SK-N-SH (cell line): Measurements from ENCODE around the gene SZT2. TPM values are rescaled to one million over a fixed set of nuclear protein-coding genes. Genes with fewer than 3 reads are reported as not detected.

Experiments used
- CHD2 ChIP-seq: fragments of 150-350 bp; IDR thresholded peaks from 2 replicates; pipeline ENCODE4 v1.6.1; 2018; ENCODE audit warnings: low read length; ENCODE audit not compliant: partially characterized antibody
- ELF1 ChIP-seq: IDR thresholded peaks from 2 replicates; pipeline ENCODE4 v1.4.0; 2012
- EP300 ChIP-seq, 2 experiments: IDR thresholded peaks; 2 replicates each; pipeline versions ENCODE4 v1.4.0 to v1.6.1; 2012; ENCODE audit warnings: borderline replicate concordance in 1 of 2, low read depth in 1 of 2, low read length in 1 of 2
- FOXJ3 ChIP-seq: sonication (generic); formaldehyde crosslinking; IDR thresholded peaks from 2 replicates; pipeline ENCODE4 v1.5.1; 2020; ENCODE audit warnings: mild to moderate bottlenecking, missing genetic modification reagents
- GABPA ChIP-seq: IDR thresholded peaks from 2 replicates; pipeline ENCODE4 v1.4.0; 2012; ENCODE audit warnings: low read depth, mild to moderate bottlenecking
- JUND ChIP-seq: IDR thresholded peaks from 2 replicates; pipeline ENCODE4 v1.4.0; 2012
- MEF2A ChIP-seq: IDR thresholded peaks from 2 replicates; pipeline ENCODE4 v1.4.0; 2012; ENCODE audit warnings: low read depth, borderline replicate concordance
- MXI1 ChIP-seq: IDR thresholded peaks from 2 replicates; pipeline ENCODE4 v1.6.1; 2012; ENCODE audit warnings: mild to moderate bottlenecking, low read depth, low read length, improper control_type of control experiment
- POLR2AphosphoS5 ChIP-seq: IDR thresholded peaks from 2 replicates; pipeline ENCODE4 v1.6.1; 2012; ENCODE audit warnings: low read depth, low read length
- RAD21 ChIP-seq: IDR thresholded peaks from 2 replicates; pipeline ENCODE4 v1.6.1; 2012; ENCODE audit warnings: mild to moderate bottlenecking, low read length
- RCOR1 ChIP-seq: fragments of 150-350 bp; IDR thresholded peaks from 2 replicates; pipeline ENCODE4 v1.6.1; 2017; ENCODE audit warnings: antibody characterized with exemption, low read length
- RFX5 ChIP-seq: IDR thresholded peaks from 2 replicates; pipeline ENCODE4 v1.6.1; 2012; ENCODE audit warnings: mild to moderate bottlenecking, improper control_type of control experiment, low read length
- RXRA ChIP-seq: IDR thresholded peaks from 2 replicates; pipeline ENCODE4 v1.4.0; 2012; ENCODE audit warnings: low read depth, mild to moderate bottlenecking, borderline replicate concordance
- SIN3A ChIP-seq: IDR thresholded peaks from 2 replicates; pipeline ENCODE4 v1.6.1; 2012; ENCODE audit warnings: low read depth, mild to moderate bottlenecking, low read length, moderate library complexity, borderline replicate concordance
- SMC3 ChIP-seq: IDR thresholded peaks from 2 replicates; pipeline ENCODE4 v1.6.1; 2012; ENCODE audit warnings: low read depth, low read length, improper control_type of control experiment
- TEAD4 ChIP-seq: IDR thresholded peaks from 2 replicates; pipeline ENCODE4 v1.4.0; 2012; ENCODE audit warnings: mild to moderate bottlenecking, borderline replicate concordance; ENCODE audit not compliant: insufficient read depth
- YY1 ChIP-seq: IDR thresholded peaks from 2 replicates; pipeline ENCODE4 v1.4.0; 2012; ENCODE audit warnings: low read depth, mild to moderate bottlenecking
- polyA plus RNA-seq, 3 experiments: library from polyadenylated mRNA; depleted of rRNA; stranded (reverse); fragments of >200 nt; gene quantifications; 2 replicates each; pipeline ENCODE4 v1.2.3, GENCODE V29; 2012
- TF ChIP-seq, protein P1 (sequence below): IDR thresholded peaks from 2 replicates; pipeline ENCODE4 v1.4.0; 2012; ENCODE audit warnings: low read depth, borderline replicate concordance
- TF ChIP-seq, protein P2 (sequence below): IDR thresholded peaks from 2 replicates; pipeline ENCODE4 v1.6.1; 2012; ENCODE audit warnings: mild to moderate bottlenecking, low read depth, low read length, moderate library complexity
- TF ChIP-seq, protein P3 (sequence below): fragments of 200-600 bp; sonication (generic); IDR thresholded peaks from 2 replicates; pipeline ENCODE4 v1.6.1; 2017; ENCODE audit warnings: antibody characterized with exemption, mild to moderate bottlenecking, moderate library complexity
- TF ChIP-seq, protein P4 (sequence below): IDR thresholded peaks from 2 replicates; pipeline ENCODE4 v1.4.0; 2012; ENCODE audit warnings: low read depth, borderline replicate concordance
- TF ChIP-seq, protein P5 (sequence below): fragments of 150-350 bp; IDR thresholded peaks from 2 replicates; pipeline ENCODE4 v1.6.1; 2017; ENCODE audit warnings: antibody characterized with exemption, low read length, low read depth, borderline replicate concordance

Gene SZT2
- polyA plus RNA-seq, 1 of the 3 experiments (the other 2 are of a cell fraction): 12.9 TPM

DNA sequence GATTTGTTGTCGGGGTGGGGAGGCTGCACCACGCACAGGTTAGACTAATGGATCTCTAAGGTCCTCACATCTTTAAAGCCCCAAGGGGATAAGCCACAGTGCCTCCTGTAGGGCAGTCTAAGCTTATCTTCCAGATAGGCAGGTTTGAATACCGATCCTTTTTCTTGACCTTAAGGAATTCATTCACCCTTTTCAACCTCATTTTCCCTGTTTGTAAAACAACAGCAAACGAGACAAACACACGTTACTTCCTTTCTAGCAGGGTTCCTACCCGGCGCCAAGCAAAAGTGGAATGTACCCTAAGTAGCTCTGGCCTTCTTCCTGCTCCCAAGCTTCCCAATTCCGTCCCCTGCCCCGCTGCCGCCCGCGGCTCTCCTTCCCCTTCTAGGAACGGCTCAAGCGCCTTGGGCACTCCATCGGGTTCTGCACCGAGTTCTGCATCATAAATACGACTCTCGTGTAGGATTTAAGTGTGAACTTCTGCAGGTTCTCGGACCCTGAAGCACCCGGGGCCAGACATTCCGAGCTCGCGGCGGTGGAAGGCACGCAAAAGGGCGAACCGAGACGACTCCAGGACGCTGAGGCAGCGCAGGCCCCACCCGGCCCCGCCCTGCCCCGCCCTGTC lies 31.5 kb upstream of the SZT2 start (continued):
- TF ChIP-seq, protein P1, sequence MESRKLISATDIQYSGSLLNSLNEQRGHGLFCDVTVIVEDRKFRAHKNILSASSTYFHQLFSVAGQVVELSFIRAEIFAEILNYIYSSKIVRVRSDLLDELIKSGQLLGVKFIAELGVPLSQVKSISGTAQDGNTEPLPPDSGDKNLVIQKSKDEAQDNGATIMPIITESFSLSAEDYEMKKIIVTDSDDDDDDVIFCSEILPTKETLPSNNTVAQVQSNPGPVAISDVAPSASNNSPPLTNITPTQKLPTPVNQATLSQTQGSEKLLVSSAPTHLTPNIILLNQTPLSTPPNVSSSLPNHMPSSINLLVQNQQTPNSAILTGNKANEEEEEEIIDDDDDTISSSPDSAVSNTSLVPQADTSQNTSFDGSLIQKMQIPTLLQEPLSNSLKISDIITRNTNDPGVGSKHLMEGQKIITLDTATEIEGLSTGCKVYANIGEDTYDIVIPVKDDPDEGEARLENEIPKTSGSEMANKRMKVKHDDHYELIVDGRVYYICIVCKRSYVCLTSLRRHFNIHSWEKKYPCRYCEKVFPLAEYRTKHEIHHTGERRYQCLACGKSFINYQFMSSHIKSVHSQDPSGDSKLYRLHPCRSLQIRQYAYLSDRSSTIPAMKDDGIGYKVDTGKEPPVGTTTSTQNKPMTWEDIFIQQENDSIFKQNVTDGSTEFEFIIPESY: no peak
- TF ChIP-seq, protein P2, sequence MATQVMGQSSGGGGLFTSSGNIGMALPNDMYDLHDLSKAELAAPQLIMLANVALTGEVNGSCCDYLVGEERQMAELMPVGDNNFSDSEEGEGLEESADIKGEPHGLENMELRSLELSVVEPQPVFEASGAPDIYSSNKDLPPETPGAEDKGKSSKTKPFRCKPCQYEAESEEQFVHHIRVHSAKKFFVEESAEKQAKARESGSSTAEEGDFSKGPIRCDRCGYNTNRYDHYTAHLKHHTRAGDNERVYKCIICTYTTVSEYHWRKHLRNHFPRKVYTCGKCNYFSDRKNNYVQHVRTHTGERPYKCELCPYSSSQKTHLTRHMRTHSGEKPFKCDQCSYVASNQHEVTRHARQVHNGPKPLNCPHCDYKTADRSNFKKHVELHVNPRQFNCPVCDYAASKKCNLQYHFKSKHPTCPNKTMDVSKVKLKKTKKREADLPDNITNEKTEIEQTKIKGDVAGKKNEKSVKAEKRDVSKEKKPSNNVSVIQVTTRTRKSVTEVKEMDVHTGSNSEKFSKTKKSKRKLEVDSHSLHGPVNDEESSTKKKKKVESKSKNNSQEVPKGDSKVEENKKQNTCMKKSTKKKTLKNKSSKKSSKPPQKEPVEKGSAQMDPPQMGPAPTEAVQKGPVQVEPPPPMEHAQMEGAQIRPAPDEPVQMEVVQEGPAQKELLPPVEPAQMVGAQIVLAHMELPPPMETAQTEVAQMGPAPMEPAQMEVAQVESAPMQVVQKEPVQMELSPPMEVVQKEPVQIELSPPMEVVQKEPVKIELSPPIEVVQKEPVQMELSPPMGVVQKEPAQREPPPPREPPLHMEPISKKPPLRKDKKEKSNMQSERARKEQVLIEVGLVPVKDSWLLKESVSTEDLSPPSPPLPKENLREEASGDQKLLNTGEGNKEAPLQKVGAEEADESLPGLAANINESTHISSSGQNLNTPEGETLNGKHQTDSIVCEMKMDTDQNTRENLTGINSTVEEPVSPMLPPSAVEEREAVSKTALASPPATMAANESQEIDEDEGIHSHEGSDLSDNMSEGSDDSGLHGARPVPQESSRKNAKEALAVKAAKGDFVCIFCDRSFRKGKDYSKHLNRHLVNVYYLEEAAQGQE: no peak
- TF ChIP-seq SMC3 (0 out of 2 replicates have a peak, but pooled peaks have one; percentile 0), EP300 (IDR thresholded peaks at IDR 0.05; ENCODE audit: borderline replicate concordance in 1 of 2, low read depth in 1 of 2, low read length in 1 of 2) (no peak), YY1 (no peak), POLR2AphosphoS5 (peak; percentile 76), GABPA (no peak), TEAD4 (no peak), MXI1 (no peak), JUND (no peak), RCOR1 (no peak), FOXJ3 (CRISPR knock-in tag) (no peak), CHD2 (no peak), MEF2A (no peak), RAD21 (peak; percentile 20; the same call in 1 of the 2 replicates), ELF1 (0 out of 2 replicates have a peak, but pooled peaks have one; percentile 8), RFX5 (no peak), RXRA (no peak), SIN3A (0 out of 2 replicates have a peak, but pooled peaks have one; percentile 24)
- TF ChIP-seq, protein P3, sequence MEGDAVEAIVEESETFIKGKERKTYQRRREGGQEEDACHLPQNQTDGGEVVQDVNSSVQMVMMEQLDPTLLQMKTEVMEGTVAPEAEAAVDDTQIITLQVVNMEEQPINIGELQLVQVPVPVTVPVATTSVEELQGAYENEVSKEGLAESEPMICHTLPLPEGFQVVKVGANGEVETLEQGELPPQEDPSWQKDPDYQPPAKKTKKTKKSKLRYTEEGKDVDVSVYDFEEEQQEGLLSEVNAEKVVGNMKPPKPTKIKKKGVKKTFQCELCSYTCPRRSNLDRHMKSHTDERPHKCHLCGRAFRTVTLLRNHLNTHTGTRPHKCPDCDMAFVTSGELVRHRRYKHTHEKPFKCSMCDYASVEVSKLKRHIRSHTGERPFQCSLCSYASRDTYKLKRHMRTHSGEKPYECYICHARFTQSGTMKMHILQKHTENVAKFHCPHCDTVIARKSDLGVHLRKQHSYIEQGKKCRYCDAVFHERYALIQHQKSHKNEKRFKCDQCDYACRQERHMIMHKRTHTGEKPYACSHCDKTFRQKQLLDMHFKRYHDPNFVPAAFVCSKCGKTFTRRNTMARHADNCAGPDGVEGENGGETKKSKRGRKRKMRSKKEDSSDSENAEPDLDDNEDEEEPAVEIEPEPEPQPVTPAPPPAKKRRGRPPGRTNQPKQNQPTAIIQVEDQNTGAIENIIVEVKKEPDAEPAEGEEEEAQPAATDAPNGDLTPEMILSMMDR: peak; percentile 67
- TF ChIP-seq, protein P4, sequence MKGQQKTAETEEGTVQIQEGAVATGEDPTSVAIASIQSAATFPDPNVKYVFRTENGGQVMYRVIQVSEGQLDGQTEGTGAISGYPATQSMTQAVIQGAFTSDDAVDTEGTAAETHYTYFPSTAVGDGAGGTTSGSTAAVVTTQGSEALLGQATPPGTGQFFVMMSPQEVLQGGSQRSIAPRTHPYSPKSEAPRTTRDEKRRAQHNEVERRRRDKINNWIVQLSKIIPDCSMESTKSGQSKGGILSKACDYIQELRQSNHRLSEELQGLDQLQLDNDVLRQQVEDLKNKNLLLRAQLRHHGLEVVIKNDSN: no peak
- TF ChIP-seq, protein P5, sequence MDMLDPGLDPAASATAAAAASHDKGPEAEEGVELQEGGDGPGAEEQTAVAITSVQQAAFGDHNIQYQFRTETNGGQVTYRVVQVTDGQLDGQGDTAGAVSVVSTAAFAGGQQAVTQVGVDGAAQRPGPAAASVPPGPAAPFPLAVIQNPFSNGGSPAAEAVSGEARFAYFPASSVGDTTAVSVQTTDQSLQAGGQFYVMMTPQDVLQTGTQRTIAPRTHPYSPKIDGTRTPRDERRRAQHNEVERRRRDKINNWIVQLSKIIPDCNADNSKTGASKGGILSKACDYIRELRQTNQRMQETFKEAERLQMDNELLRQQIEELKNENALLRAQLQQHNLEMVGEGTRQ: no peak
- TF ChIP-seq, all 33 proteins: peak for 7
